Panc1 (cell line): ENCODE results near the gene PRLR.

Source experiments
- CTCF ChIP-seq: fragments of 450-650 bp; IDR thresholded peaks from 2 replicates; pipeline ENCODE4 v1.5.1; 2017; ENCODE audit warnings: mild to moderate bottlenecking
- REST ChIP-seq, 2 experiments: IDR thresholded peaks; 2 replicates each; pipeline ENCODE4 v1.6.1; 2011 to 2012; ENCODE audit warnings: low read depth in 2 of 2, control low read depth in 1 of 2, low read length in 1 of 2, mild to moderate bottlenecking in 1 of 2, moderate library complexity in 1 of 2; ENCODE audit not compliant: insufficient read depth in 1 of 2
- SIN3A ChIP-seq: IDR thresholded peaks from 2 replicates; pipeline ENCODE4 v1.6.1; 2012; ENCODE audit warnings: low read depth, mild to moderate bottlenecking, low read length, moderate library complexity, borderline replicate concordance; ENCODE audit not compliant: insufficient read depth

GRCh38 chr5:35095366-35095765 lies 134.9 kb downstream of the PRLR start:
- no peak for TF ChIP-seq CTCF
- TF ChIP-seq SIN3A, result no peak
- TF ChIP-seq REST (IDR thresholded peaks at IDR 0.05; ENCODE audit: insufficient read depth in 1 of 2, low read depth in 2 of 2, low read length in 1 of 2), result no peak
